Epidermal melanocyte (primary cell): ENCODE data around the gene GSTO1.

Source experiments
- DNase-seq: peaks from one replicate; pipeline ENCODE4 v3.0.0; 2011; ENCODE audit warnings: low spot score; ENCODE audit not compliant: insufficient read length

GSTO1 gene

GRCh38 chr10:104274762-104275721, 20.4 kb downstream of the GSTO1 start:
- peak; percentile 54 for DNase-seq

GRCh38 chr10:104276192-104276591, 21.5 kb downstream of the GSTO1 start:
- no peak for DNase-seq

GRCh38 chr10:104277785-104278184, 23.1 kb downstream of the GSTO1 start:
- no peak for DNase-seq

- DNase-seq: no peak
These were observed 25.0 kb downstream of the GSTO1 start for GRCh38 chr10:104279550-104280259.

- no peak for DNase-seq
These were observed 27.0 kb downstream of the GSTO1 start for GRCh38 chr10:104281694-104282093.

GRCh38 chr10:104284846-104285245, 30.2 kb downstream of the GSTO1 start:
- DNase-seq: no peak

- no peak for DNase-seq
These were observed 32.2 kb downstream of the GSTO1 start for GRCh38 chr10:104286939-104287338.

- no peak for DNase-seq
These were observed 33.7 kb downstream of the GSTO1 start for GRCh38 chr10:104288355-104288754.

GRCh38 chr10:104291439-104291951, 36.8 kb downstream of the GSTO1 start:
- DNase-seq: peak; percentile 79

GRCh38 chr10:104293011-104293410, 38.3 kb downstream of the GSTO1 start:
- no peak for DNase-seq

- no peak for DNase-seq
These were observed 39.2 kb downstream of the GSTO1 start for GRCh38 chr10:104293781-104294321.

GRCh38 chr10:104296687-104297436, 42.2 kb downstream of the GSTO1 start:
- DNase-seq: no peak

- DNase-seq: no peak
These were observed 43.3 kb downstream of the GSTO1 start for GRCh38 chr10:104297697-104298660.

- DNase-seq: no peak
These were observed 44.6 kb downstream of the GSTO1 start for GRCh38 chr10:104299031-104299904.

GRCh38 chr10:104300002-104300735, 45.5 kb downstream of the GSTO1 start:
- no peak for DNase-seq

GRCh38 chr10:104300736-104301292, 46.1 kb downstream of the GSTO1 start:
- DNase-seq: peak; percentile 69

- no peak for DNase-seq
These were observed 47.4 kb downstream of the GSTO1 start for GRCh38 chr10:104301907-104302690.
